Panc1 (cell line): ENCODE measurements around the gene PPM1B. TPM values are rescaled to one million over a fixed set of nuclear protein-coding genes. Genes with fewer than 3 reads are reported as not detected.

Experiments used
- ATAC-seq: fragments of 200-7000 bp; cut with Tn5 transposase; 2 replicates; pipeline ENCODE4 v1.9.1; 2020; ENCODE audit warnings: mild to moderate bottlenecking, moderate library complexity
- Bru-seq: library from RNA; stranded (reverse); fragments of 400-500 nt; gene quantifications from one replicate; lab custom pipeline; 2021; lab: Mats Ljungman, UMichigan
- BruChase-seq, 2 experiments: library from RNA; stranded (reverse); fragments of 400-500 nt; gene quantifications; one replicate each; lab custom pipeline; 2021; lab: Mats Ljungman, UMichigan
- BruUV-seq: library from RNA; stranded (reverse); fragments of 400-500 nt; replicated peaks from 2 replicates; lab custom pipeline; 2021; lab: Mats Ljungman, UMichigan
- CTCF ChIA-PET: fragments of 300-600 bp; sonication (Branson Sonifier 250); formaldehyde crosslinking; loops from one replicate; lab custom pipeline; 2022; ENCODE audit warnings: antibody characterized with exemption; lab: Charles Lee
- POLR2A ChIA-PET: fragments of 300-600 bp; sonication (Branson Sonifier 250); formaldehyde crosslinking; loops from one replicate; lab custom pipeline; 2022; ENCODE audit warnings: antibody characterized with exemption; lab: Charles Lee
- DNase-seq: peaks from one replicate; pipeline ENCODE4 v3.0.0-alpha.2; 2010; ENCODE audit warnings: low read depth, low spot score
- H3K27ac ChIP-seq: 2 replicates; pipeline ENCODE4 v1.5.1; 2011; ENCODE audit warnings: mild to moderate bottlenecking, low read length, inconsistent platforms
- H3K27me3 ChIP-seq: fragments of 200-500 bp; sonication (Bioruptor generic); 2 replicates; pipeline ENCODE4 v1.6.0; 2014; ENCODE audit warnings: low read length, inconsistent platforms; ENCODE audit not compliant: control insufficient read depth, insufficient read depth
- H3K36me3 ChIP-seq: fragments of 200-500 bp; sonication (Bioruptor generic); 2 replicates; pipeline ENCODE4 v1.5.1; 2014; ENCODE audit warnings: inconsistent platforms, mild to moderate bottlenecking, low read length, moderate library complexity; ENCODE audit not compliant: control insufficient read depth, insufficient read depth
- H3K4me1 ChIP-seq: 2 replicates; pipeline ENCODE4 v1.5.1; 2011; ENCODE audit warnings: inconsistent platforms, mild to moderate bottlenecking, low read length, moderate library complexity; ENCODE audit not compliant: control insufficient read depth, insufficient read depth
- H3K4me3 ChIP-seq, 2 experiments: 2 replicates each; pipeline ENCODE4 v1.5.1; 2011 to 2012; ENCODE audit warnings: low read depth in 2 of 2, low read length in 2 of 2, mild to moderate bottlenecking in 2 of 2, inconsistent platforms in 1 of 2, moderate library complexity in 1 of 2
- H3K9me3 ChIP-seq: fragments of 200-500 bp; sonication (Bioruptor generic); 2 replicates; pipeline ENCODE4 v1.5.1; 2014; ENCODE audit warnings: low read depth, mild to moderate bottlenecking, inconsistent platforms, low read length, moderate library complexity; ENCODE audit not compliant: control insufficient read depth, insufficient read depth
- CTCF ChIP-seq: fragments of 450-650 bp; IDR thresholded peaks from 2 replicates; pipeline ENCODE4 v1.5.1; 2017; ENCODE audit warnings: mild to moderate bottlenecking
- POLR2AphosphoS5 ChIP-seq: IDR thresholded peaks from 2 replicates; pipeline ENCODE4 v1.6.1; 2012; ENCODE audit warnings: mild to moderate bottlenecking, low read depth, low read length, moderate library complexity
- REST ChIP-seq, 2 experiments: IDR thresholded peaks; 2 replicates each; pipeline ENCODE4 v1.6.1; 2011 to 2012; ENCODE audit warnings: low read depth in 2 of 2, control low read depth in 1 of 2, low read length in 1 of 2, mild to moderate bottlenecking in 1 of 2, moderate library complexity in 1 of 2; ENCODE audit not compliant: insufficient read depth in 1 of 2
- SIN3A ChIP-seq: IDR thresholded peaks from 2 replicates; pipeline ENCODE4 v1.6.1; 2012; ENCODE audit warnings: low read depth, mild to moderate bottlenecking, low read length, moderate library complexity, borderline replicate concordance; ENCODE audit not compliant: insufficient read depth
- TCF7L2 ChIP-seq: IDR thresholded peaks from 2 replicates; pipeline ENCODE4 v1.6.1; 2011; ENCODE audit warnings: mild to moderate bottlenecking, low read depth, low read length, inconsistent platforms
- in situ Hi-C: cut with HindIII; loops from 2 replicates; pipeline ENCODE4 v1.10.0; 2016; ENCODE audit warnings: low sequenced_read_pairs, low pct_unique_long_range_greater_than_20kb
- intact Hi-C: fragments of 100-400 bp; cut with micrococcal nuclease; formaldehyde crosslinking; loops from one replicate; pipeline ENCODE4 v1.10.0; 2022; ENCODE audit not compliant: unreplicated experiment
- long read RNA-seq: library from polyadenylated mRNA; unstranded; transcript quantifications from one replicate; pipeline ENCODE4 v2.0.0, GENCODE V29; 2021; ENCODE audit not compliant: unreplicated experiment
- polyA plus RNA-seq: library from polyadenylated mRNA; unstranded; fragments of >200 nt; gene quantifications from one replicate; pipeline ENCODE4 v1.2.1, GENCODE V29; 2012; ENCODE audit warnings: missing spikeins; ENCODE audit not compliant: insufficient read length
- total RNA-seq: library from RNA; stranded (reverse); gene quantifications from one replicate; pipeline ENCODE4 v1.2.1, GENCODE V29; 2021; ENCODE audit not compliant: unreplicated experiment

Gene PPM1B
- 36.0 TPM for total RNA-seq
- 32.7 TPM for polyA plus RNA-seq
- percentile 91 among the genes with signal in this experiment for Bru-seq, nascent RNA
- BruChase-seq, experiment 1, labeled RNA remaining after a 2-hour chase: percentile 98 among the genes with signal in this experiment
- percentile 96 among the genes with signal in this experiment for BruChase-seq, experiment 2, labeled RNA remaining after a 6-hour chase
- long read RNA-seq, transcript PPM1B-201 (6 exons, 2,606 nt): minor isoform, 54 of 136 reads
- long read RNA-seq, transcript PPM1B-204 (6 exons, 3,877 nt): major isoform, 66 of 136 reads
- long read RNA-seq, partial matches to known transcripts: 6 of 136 reads
- long read RNA-seq, other reads (novel, unspliced or antisense): 9 of 136 reads

- DNase-seq (no peak), ATAC-seq (peak; percentile 86)
- Histone ChIP-seq H3K27me3 (no peaks in the 10 kb centered on the region), H3K9me3 (no peaks in the 10 kb centered on the region), H3K36me3 (peaks cover 2% of the 10 kb centered on the region; the same call in 1 of the 2 replicates), H3K27ac (peak within 1 kb of the TSS; percentile 96), H3K4me1 (no peaks in the 10 kb centered on the region), H3K4me3 (peak within 1 kb of the TSS; percentile 94 to 99)
- no peak for TF ChIP-seq CTCF
- peak; percentile 66; the same call in 1 of the 2 replicates for TF ChIP-seq POLR2AphosphoS5
- no peak for TF ChIP-seq REST (IDR thresholded peaks at IDR 0.05; ENCODE audit: insufficient read depth in 1 of 2, low read depth in 2 of 2, low read length in 1 of 2)
- peak; percentile 71; the same call in 1 of the 2 replicates for TF ChIP-seq SIN3A
- no peak for TF ChIP-seq TCF7L2
- POLR2A ChIA-PET: interaction anchor here (0.5 to 0.6 kb wide), 4 partner anchors 15 to 1704 kb away, joined by 3 to 14 read pairs (median 4); no protein-coding TSS in a partner anchor
- no TSS peak for BruUV-seq
- intact Hi-C loops: loop anchor here (10.0 kb wide), 1 partner anchor 84 kb away; no protein-coding TSS in a partner anchor
- CTCF ChIA-PET: interaction anchor here (0.5 to 0.7 kb wide), 3 partner anchors 12 to 130 kb away, joined by 6 to 11 read pairs (median 10); no protein-coding TSS in a partner anchor
- in situ Hi-C loops: no loop called here
Measured at GRCh38 chr2:44168681-44169154, at the start of gene PPM1B. Gene PPM1B (plus strand): TSS chr2:44168875. CDS start chr2:44201200, 32,325 bp downstream.

- CTCF ChIA-PET: no interaction called here
- in situ Hi-C loops: no loop called here
Measured at GRCh38 chr2:44119878-44120277, 48.8 kb upstream of the PPM1B start.

More at GRCh38 chr2:44119878-44120277, 48.8 kb upstream of the PPM1B start:
- TF ChIP-seq SIN3A (no peak), POLR2AphosphoS5 (no peak), TCF7L2 (no peak), REST (IDR thresholded peaks at IDR 0.05; ENCODE audit: insufficient read depth in 1 of 2, low read depth in 2 of 2, low read length in 1 of 2) (no peak), CTCF (no peak)
- Histone ChIP-seq H3K4me3 (no peak overlapping the region), H3K27ac (no peak overlapping the region), H3K27me3 (no peaks in the 10 kb centered on the region), H3K4me1 (no peaks in the 10 kb centered on the region), H3K9me3 (no peaks in the 10 kb centered on the region), H3K36me3 (no peaks in the 10 kb centered on the region)
- intact Hi-C loops: no loop called here
- no TSS peak for BruUV-seq
- POLR2A ChIA-PET: no interaction called here
- no peak for DNase-seq
- ATAC-seq: no peak
